H1 (cell line): ENCODE data around the gene DKK1.

Experiments used
- BACH1 ChIP-seq: IDR thresholded peaks from 2 replicates; pipeline ENCODE4 v1.6.1; 2012; ENCODE audit warnings: low read length, improper control_type of control experiment
- CHD2 ChIP-seq: IDR thresholded peaks from 2 replicates; pipeline ENCODE4 v1.6.1; 2012; ENCODE audit warnings: low read length, improper control_type of control experiment
- CTCF ChIP-seq, 3 experiments: IDR thresholded peaks; 1 replicate in 2 of 3; 2 replicates in 1 of 3; pipeline versions ENCODE4 v1.5.1 to v1.6.1; 2011; ENCODE audit warnings: low read length in 3 of 3, mild to moderate bottlenecking in 3 of 3, inconsistent platforms in 2 of 3, low read depth in 1 of 3, moderate library complexity in 1 of 3; ENCODE audit not compliant: insufficient read depth in 1 of 3; ENCODE audit errors: control extremely low read depth in 1 of 3
- EP300 ChIP-seq, 2 experiments: IDR thresholded peaks; 1 replicate in 1 of 2; 2 replicates in 1 of 2; pipeline ENCODE4 v1.6.1; 2011 to 2012; ENCODE audit warnings: low read depth in 2 of 2, low read length in 2 of 2, mild to moderate bottlenecking in 2 of 2, borderline replicate concordance in 1 of 2, inconsistent platforms in 1 of 2, moderate library complexity in 1 of 2
- EZH2 ChIP-seq: fragments of 200-600 bp; sonication (generic); IDR thresholded peaks from 2 replicates; pipeline ENCODE4 v1.7.1; 2012; ENCODE audit warnings: low read depth, mild to moderate bottlenecking, moderate library complexity, low read length, inconsistent platforms; ENCODE audit not compliant: severe bottlenecking
- JUN ChIP-seq: IDR thresholded peaks from 2 replicates; pipeline ENCODE4 v1.6.1; 2011; ENCODE audit warnings: low read depth, mild to moderate bottlenecking, improper control_type of control experiment, low read length
- MAFK ChIP-seq: IDR thresholded peaks from 2 replicates; pipeline ENCODE4 v1.6.1; 2012; ENCODE audit warnings: low read depth, mild to moderate bottlenecking, improper control_type of control experiment, low read length
- POLR2A ChIP-seq, 2 experiments: IDR thresholded peaks; 1 replicate in 1 of 2; 2 replicates in 1 of 2; pipeline ENCODE4 v1.6.1; 2011; ENCODE audit warnings: low read depth in 2 of 2, low read length in 2 of 2, mild to moderate bottlenecking in 2 of 2; ENCODE audit errors: control extremely low read depth in 1 of 2
- POLR2AphosphoS5 ChIP-seq: IDR thresholded peaks from 2 replicates; pipeline ENCODE4 v1.6.1; 2011; ENCODE audit warnings: low read depth, low read length
- YY1 ChIP-seq: IDR thresholded peaks from 2 replicates; pipeline ENCODE4 v1.6.1; 2011; ENCODE audit warnings: low read depth, mild to moderate bottlenecking, low read length

- TF ChIP-seq CTCF (IDR thresholded peaks at IDR 0.05; ENCODE audit: control extremely low read depth in 1 of 3, insufficient read depth in 1 of 3, low read depth in 1 of 3, low read length in 3 of 3) (no peak), BACH1 (no peak), CHD2 (no peak), EP300 (IDR thresholded peaks at IDR 0.05; ENCODE audit: borderline replicate concordance in 1 of 2, low read depth in 2 of 2, low read length in 2 of 2) (no peak), POLR2AphosphoS5 (no peak), JUN (no peak), EZH2 (no peak), POLR2A (IDR thresholded peaks at IDR 0.05; ENCODE audit: control extremely low read depth in 1 of 2, low read depth in 2 of 2, low read length in 2 of 2) (no peak), MAFK (no peak), YY1 (no peak)
Observed at GRCh38 chr10:52357971-52358370, 43.9 kb downstream of the DKK1 start.
